SK-N-SH treated with all-trans-retinoic acid at 6 μM for 48 hours (cell line): ENCODE results near the gene BBOF1.

Experiments
- BACH2 ChIP-seq: fragments of 250-450 bp; sonication (Bioruptor Pico); IDR thresholded peaks from 2 replicates; pipeline ENCODE4 v1.9.0; 2021; ENCODE audit warnings: mild to moderate bottlenecking, borderline replicate concordance
- OSR1 ChIP-seq: fragments of 250-450 bp; sonication (Bioruptor Pico); IDR thresholded peaks from 2 replicates; pipeline ENCODE4 v1.8.0; 2022; ENCODE audit warnings: moderate library complexity, mild to moderate bottlenecking, inconsistent platforms
- PPARA ChIP-seq: fragments of 250-450 bp; sonication (Bioruptor Pico); IDR thresholded peaks from 2 replicates; pipeline ENCODE4 v1.5.0; 2020; ENCODE audit warnings: mild to moderate bottlenecking, borderline replicate concordance
- TOX ChIP-seq: fragments of 250-450 bp; sonication (Bioruptor Pico); IDR thresholded peaks from 2 replicates; pipeline ENCODE4 v1.8.0; 2021; ENCODE audit warnings: mild to moderate bottlenecking, moderate library complexity, borderline replicate concordance
- ZC3H10 ChIP-seq: fragments of 250-450 bp; sonication (Bioruptor Pico); IDR thresholded peaks from 2 replicates; pipeline ENCODE4 v1.5.1; 2021; ENCODE audit warnings: mild to moderate bottlenecking, moderate library complexity
- ZFP3 ChIP-seq: fragments of 250-450 bp; sonication (Bioruptor Pico); IDR thresholded peaks from 2 replicates; pipeline ENCODE4 v1.5.0; 2020; ENCODE audit warnings: mild to moderate bottlenecking, moderate library complexity
- ZFP30 ChIP-seq: fragments of 450-650 bp; formaldehyde crosslinking; IDR thresholded peaks from 2 replicates; pipeline ENCODE4 v1.5.0; 2022; ENCODE audit warnings: mild to moderate bottlenecking, moderate library complexity
- TF ChIP-seq, protein P1 (sequence below): fragments of 250-450 bp; sonication (Bioruptor Pico); IDR thresholded peaks from 2 replicates; pipeline ENCODE4 v1.5.1; 2020; ENCODE audit warnings: low read depth, mild to moderate bottlenecking, moderate library complexity
- TF ChIP-seq, protein P2 (sequence below): fragments of 250-450 bp; sonication (Bioruptor Pico); IDR thresholded peaks from 2 replicates; pipeline ENCODE4 v1.8.0; 2020; ENCODE audit warnings: mild to moderate bottlenecking, moderate library complexity, borderline replicate concordance
- TF ChIP-seq, protein P3 (sequence below): fragments of 250-450 bp; sonication (Bioruptor Pico); IDR thresholded peaks from 2 replicates; pipeline ENCODE4 v1.5.0; 2020; ENCODE audit warnings: mild to moderate bottlenecking, moderate library complexity

DNA sequence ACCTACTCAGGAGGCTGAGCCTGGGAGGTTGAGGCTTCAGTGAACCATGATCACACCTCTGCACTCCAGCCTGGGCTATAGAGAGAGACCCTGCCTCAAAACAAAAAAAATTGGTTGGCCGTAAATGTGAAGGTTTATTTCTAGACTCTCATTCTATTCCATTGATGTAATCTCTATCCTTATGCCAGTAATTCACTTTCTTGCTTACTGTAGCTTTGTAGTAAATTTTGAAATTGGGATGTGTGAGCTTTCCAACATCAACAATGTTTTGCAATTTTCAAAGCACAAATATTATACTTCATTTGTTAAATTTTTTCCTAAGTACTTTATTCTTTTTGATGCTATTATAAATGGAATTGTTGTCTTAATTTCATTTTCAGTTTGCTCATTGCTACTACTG, 90.2 kb downstream of the BBOF1 start:
- TF ChIP-seq ZFP30 (CRISPR knock-in tag) (no peak), PPARA (no peak), TOX (no peak), OSR1 (CRISPR knock-in tag) (no peak), ZC3H10 (CRISPR knock-in tag) (no peak), BACH2 (CRISPR knock-in tag) (no peak), ZFP3 (CRISPR knock-in tag) (no peak)
- TF ChIP-seq, protein P1, sequence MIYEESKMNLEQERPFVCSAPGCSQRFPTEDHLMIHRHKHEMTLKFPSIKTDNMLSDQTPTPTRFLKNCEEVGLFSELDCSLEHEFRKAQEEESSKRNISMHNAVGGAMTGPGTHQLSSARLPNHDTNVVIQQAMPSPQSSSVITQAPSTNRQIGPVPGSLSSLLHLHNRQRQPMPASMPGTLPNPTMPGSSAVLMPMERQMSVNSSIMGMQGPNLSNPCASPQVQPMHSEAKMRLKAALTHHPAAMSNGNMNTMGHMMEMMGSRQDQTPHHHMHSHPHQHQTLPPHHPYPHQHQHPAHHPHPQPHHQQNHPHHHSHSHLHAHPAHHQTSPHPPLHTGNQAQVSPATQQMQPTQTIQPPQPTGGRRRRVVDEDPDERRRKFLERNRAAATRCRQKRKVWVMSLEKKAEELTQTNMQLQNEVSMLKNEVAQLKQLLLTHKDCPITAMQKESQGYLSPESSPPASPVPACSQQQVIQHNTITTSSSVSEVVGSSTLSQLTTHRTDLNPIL (CRISPR knock-in tag): no peak
- TF ChIP-seq, protein P2, sequence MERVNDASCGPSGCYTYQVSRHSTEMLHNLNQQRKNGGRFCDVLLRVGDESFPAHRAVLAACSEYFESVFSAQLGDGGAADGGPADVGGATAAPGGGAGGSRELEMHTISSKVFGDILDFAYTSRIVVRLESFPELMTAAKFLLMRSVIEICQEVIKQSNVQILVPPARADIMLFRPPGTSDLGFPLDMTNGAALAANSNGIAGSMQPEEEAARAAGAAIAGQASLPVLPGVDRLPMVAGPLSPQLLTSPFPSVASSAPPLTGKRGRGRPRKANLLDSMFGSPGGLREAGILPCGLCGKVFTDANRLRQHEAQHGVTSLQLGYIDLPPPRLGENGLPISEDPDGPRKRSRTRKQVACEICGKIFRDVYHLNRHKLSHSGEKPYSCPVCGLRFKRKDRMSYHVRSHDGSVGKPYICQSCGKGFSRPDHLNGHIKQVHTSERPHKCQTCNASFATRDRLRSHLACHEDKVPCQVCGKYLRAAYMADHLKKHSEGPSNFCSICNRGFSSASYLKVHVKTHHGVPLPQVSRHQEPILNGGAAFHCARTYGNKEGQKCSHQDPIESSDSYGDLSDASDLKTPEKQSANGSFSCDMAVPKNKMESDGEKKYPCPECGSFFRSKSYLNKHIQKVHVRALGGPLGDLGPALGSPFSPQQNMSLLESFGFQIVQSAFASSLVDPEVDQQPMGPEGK (CRISPR knock-in tag): no peak
- TF ChIP-seq, protein P3, sequence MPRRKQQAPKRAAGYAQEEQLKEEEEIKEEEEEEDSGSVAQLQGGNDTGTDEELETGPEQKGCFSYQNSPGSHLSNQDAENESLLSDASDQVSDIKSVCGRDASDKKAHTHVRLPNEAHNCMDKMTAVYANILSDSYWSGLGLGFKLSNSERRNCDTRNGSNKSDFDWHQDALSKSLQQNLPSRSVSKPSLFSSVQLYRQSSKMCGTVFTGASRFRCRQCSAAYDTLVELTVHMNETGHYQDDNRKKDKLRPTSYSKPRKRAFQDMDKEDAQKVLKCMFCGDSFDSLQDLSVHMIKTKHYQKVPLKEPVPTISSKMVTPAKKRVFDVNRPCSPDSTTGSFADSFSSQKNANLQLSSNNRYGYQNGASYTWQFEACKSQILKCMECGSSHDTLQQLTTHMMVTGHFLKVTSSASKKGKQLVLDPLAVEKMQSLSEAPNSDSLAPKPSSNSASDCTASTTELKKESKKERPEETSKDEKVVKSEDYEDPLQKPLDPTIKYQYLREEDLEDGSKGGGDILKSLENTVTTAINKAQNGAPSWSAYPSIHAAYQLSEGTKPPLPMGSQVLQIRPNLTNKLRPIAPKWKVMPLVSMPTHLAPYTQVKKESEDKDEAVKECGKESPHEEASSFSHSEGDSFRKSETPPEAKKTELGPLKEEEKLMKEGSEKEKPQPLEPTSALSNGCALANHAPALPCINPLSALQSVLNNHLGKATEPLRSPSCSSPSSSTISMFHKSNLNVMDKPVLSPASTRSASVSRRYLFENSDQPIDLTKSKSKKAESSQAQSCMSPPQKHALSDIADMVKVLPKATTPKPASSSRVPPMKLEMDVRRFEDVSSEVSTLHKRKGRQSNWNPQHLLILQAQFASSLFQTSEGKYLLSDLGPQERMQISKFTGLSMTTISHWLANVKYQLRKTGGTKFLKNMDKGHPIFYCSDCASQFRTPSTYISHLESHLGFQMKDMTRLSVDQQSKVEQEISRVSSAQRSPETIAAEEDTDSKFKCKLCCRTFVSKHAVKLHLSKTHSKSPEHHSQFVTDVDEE (CRISPR knock-in tag): no peak
